Right lobe of liver (tissue), 6 donors: Measurements from ENCODE around the gene GNAQ. TPM values are rescaled to one million over a fixed set of nuclear protein-coding genes. Genes with fewer than 3 reads are reported as not detected.

Experiments used
- ATAC-seq, 4 donors: fragments of 200-7000 bp; cut with Tn5 transposase; one replicate each; pipeline ENCODE4 v1.9.1; 2020; ENCODE audit warnings: mild to moderate bottlenecking in 4 of 4, moderate library complexity in 4 of 4
- DNase-seq, 3 donors: peaks; one replicate each; pipeline ENCODE4 v3.0.0-alpha.2; 2020
- H3K27ac ChIP-seq, 3 donors: fragments of 200-600 bp; one replicate each; pipeline ENCODE4 v1.8.0; 2022
- H3K27me3 ChIP-seq, 2 donors: fragments of 200-600 bp; one replicate each; pipeline ENCODE4 v1.8.0; 2022
- H3K36me3 ChIP-seq, 4 donors: fragments of 200-600 bp; sonication (generic) in 1 of 4; one replicate each; pipeline versions ENCODE4 v1.5.1 to v1.8.0; 2017 to 2022; ENCODE audit warnings: control low read depth in 1 of 4
- H3K4me1 ChIP-seq, 4 donors: fragments of 200-600 bp; sonication (generic) in 1 of 4; one replicate each; pipeline versions ENCODE4 v1.5.1 to v1.8.0; 2017 to 2022; ENCODE audit warnings: control low read depth in 1 of 4
- H3K4me3 ChIP-seq, 3 donors: fragments of 200-600 bp; one replicate each; pipeline ENCODE4 v1.8.0; 2022
- H3K9me3 ChIP-seq, 4 donors: fragments of 200-600 bp; sonication (generic) in 1 of 4; one replicate each; pipeline versions ENCODE4 v1.5.1 to v1.8.0; 2017 to 2022; ENCODE audit warnings: control low read depth in 1 of 4
- POLR2A ChIP-seq: fragments of 450-650 bp; IDR thresholded peaks from one replicate; pipeline ENCODE4 v1.6.1; 2017; ENCODE audit warnings: antibody characterized with exemption, mild to moderate bottlenecking
- WGBS: methylation state at CpG from one replicate; pipeline ENCODE4 v1.1.6; 2018; ENCODE audit warnings: low coverage, low lambda C conversion rate; ENCODE audit not compliant: insufficient coverage; ENCODE audit errors: missing lambda C conversion rate; 5-methylcytosine and 5-hydroxymethylcytosine counted together
- intact Hi-C, 2 donors: fragments of 100-400 bp; cut with DNase I; formaldehyde crosslinking; loops; one replicate each; pipeline versions ENCODE4 v1.11.2 to v1.14.1; 2022
- total RNA-seq, 6 experiments: library from RNA; depleted of rRNA in 2 of 6; stranded (reverse); fragments of >200 nt in 2 of 6; fragmentation: NEBNext Ultra II Directional in 3 of 6; extraction: Animal tissue kit (Norgen Biotek cat#: 25700) in 3 of 6; gene quantifications; one replicate each; pipeline versions ENCODE4 v1.1.0 to v1.2.4, GENCODE V29; 2016 to 2023
- TF ChIP-seq, protein P1 (sequence below), 4 donors: fragments of 200-600 bp in 3 of 4; fragments of 450-650 bp in 1 of 4; IDR thresholded peaks; one replicate each; pipeline versions ENCODE4 v1.5.1 to v1.8.0; 2016 to 2022; ENCODE audit warnings: antibody characterized with exemption in 4 of 4, mild to moderate bottlenecking in 2 of 4
- donor health status: DM: no; HTN: yes; CAD: no.
- donor health status: DM: no; HTN: no; CAD: no.
- donor health status: DM: no; HTN: no; CAD: no.
- donor health status: DM: no; HTN: yes; CAD: no.
- donor health status: DM: no; HTN: yes; CAD: no.

The GNAQ gene
- total RNA-seq, 6 experiments from 2014 or later = 15.8 to 28.7 (median 21.6) TPM

DNA sequence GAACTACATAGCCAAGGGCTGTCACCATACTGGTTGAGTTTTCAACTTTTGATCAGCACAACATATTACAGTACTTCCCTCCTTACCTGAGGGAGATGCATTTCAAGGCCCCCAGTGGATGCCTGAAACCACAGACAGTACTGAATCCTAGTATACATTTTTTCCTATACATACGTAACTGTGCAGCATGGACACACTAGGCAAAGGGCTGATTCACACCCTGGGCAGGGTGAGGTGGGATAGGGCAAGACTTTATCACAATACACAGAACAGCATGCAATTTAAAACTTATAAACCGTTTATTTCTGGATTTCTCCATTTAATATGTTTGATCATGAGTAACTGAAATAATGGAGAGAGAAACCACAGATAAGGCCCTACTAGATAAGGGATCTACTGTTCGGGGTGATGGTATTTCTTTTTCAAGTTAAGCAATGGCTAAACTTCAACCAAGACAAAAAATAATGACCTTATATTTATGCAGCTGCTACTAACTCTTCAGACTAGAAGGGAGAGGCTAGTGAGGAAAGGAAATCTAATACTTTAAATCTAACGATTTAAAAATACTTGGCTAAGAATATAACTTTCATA, 196.6 kb downstream of the GNAQ start:
- Histone ChIP-seq H3K9me3 (no peaks in the 10 kb centered on the region), H3K4me3 (no peak overlapping the region), H3K36me3 (no peaks in the 10 kb centered on the region), H3K27me3 (no peaks in the 10 kb centered on the region), H3K27ac (no peak overlapping the region), H3K4me1 (peaks cover 0 to 4% (median 2%) of the 10 kb centered on the region in 4 donors)
- 76% methylated on average over 4 of the region's 4 CpGs for WGBS
- DNase-seq = no peak
- intact Hi-C loops = no loop called here
- TF ChIP-seq, protein P1, sequence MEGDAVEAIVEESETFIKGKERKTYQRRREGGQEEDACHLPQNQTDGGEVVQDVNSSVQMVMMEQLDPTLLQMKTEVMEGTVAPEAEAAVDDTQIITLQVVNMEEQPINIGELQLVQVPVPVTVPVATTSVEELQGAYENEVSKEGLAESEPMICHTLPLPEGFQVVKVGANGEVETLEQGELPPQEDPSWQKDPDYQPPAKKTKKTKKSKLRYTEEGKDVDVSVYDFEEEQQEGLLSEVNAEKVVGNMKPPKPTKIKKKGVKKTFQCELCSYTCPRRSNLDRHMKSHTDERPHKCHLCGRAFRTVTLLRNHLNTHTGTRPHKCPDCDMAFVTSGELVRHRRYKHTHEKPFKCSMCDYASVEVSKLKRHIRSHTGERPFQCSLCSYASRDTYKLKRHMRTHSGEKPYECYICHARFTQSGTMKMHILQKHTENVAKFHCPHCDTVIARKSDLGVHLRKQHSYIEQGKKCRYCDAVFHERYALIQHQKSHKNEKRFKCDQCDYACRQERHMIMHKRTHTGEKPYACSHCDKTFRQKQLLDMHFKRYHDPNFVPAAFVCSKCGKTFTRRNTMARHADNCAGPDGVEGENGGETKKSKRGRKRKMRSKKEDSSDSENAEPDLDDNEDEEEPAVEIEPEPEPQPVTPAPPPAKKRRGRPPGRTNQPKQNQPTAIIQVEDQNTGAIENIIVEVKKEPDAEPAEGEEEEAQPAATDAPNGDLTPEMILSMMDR (IDR thresholded peaks at IDR 0.05) = no peak
- no peak for TF ChIP-seq POLR2A
- ATAC-seq = no peak

DNA sequence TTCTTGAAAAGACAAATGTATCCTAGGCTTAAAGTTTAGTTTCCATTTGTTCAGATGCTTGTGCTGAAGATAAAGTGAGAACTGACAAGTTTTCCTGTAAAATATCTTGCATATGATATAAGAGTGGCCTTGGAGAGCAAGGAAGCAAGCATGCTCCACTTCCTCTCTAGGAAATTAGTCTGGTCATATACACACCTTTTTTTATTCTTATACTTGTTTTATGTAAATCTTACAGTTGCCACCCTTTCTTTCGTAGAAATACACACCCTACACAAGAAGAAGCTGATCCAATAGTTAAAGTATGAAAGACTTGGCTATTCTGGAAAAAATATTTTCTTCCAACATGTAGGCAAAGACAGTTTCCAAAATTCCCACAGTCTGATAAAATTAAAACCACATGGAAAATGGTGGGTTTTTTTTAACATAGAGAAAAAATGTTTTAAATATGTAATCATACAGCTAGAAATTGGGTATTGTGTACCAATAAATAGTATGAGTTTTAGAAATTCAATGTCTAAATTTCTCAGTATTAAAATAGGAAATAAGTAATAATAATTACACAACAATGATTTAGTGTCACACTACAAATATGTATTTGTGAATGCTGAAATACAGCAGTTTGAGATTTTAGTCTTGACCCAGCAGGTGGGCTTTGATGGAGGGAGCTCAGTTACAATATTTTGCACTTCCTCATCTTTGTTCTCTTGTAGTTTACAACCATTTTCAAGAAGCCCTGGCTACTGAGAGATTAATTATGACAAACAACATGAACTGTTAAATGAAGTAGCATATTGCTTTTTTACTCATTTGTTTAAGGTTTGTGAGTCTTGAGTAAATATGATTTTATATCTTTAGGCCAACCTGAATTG, 197.8 kb downstream of the GNAQ start:
- Histone ChIP-seq H3K9me3 (no peaks in the 10 kb centered on the region), H3K4me3 (no peak overlapping the region), H3K27me3 (no peaks in the 10 kb centered on the region), H3K36me3 (no peaks in the 10 kb centered on the region), H3K27ac (no peak overlapping the region), H3K4me1 (no peaks in the 10 kb centered on the region)
- intact Hi-C loops = no loop called here
- no peak for ATAC-seq
- TF ChIP-seq, protein P1 (IDR thresholded peaks at IDR 0.05) = no peak
- no peak for TF ChIP-seq POLR2A
- 73% methylated on average over 1 of the region's 1 CpG for WGBS
- no peak for DNase-seq

DNA sequence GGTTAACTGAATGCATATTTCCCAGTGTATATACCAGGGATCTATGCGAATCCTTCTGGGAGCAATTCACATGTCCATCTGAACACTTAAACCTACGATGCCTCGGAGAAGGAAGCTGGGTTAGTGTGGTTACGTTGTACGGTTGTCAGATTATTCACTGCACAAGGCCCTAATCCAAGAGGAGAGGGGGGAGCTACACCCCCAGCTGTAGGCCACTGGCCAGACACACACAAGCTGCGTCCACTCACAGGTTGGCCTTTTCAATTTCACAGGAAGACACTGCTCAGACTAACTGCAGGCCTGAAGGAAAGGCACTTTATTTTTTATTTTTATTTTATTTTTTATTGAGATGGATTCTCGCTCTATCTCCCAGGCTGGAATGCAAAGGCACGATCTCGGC, 199.0 kb downstream of the GNAQ start:
- DNase-seq (no peak), ATAC-seq (no peak)
- H3K36me3 ChIP-seq = no peaks in the 10 kb centered on the region
- TF ChIP-seq, protein P1 (IDR thresholded peaks at IDR 0.05) = no peak
- TF ChIP-seq POLR2A = no peak
- H3K27me3 ChIP-seq = no peaks in the 10 kb centered on the region
- no peak overlapping the region for H3K4me3 ChIP-seq
- no peaks in the 10 kb centered on the region for H3K9me3 ChIP-seq
- H3K27ac ChIP-seq = no peak overlapping the region
- no peaks in the 10 kb centered on the region for H3K4me1 ChIP-seq
- WGBS = 87% methylated on average over 9 of the region's 9 CpGs
- intact Hi-C loops = no loop called here

DNA sequence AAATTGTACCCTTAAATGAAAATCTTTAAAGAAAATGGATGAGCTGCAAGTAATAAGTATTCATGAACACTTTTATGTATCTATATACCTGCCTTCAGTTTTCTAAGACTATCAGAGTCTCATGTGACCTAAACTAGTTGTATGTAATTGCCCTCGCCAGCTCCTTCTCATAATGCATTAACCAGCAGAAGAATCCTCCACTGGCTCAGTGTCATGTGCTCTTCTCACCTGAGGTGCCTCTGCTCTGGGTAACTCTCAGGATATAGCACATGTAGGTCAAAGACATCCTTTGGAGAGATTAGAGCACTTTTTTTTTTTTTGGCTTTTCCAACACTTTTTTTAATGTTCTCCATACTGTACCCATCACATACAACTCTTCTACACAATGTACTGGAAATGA, 199.8 kb downstream of the GNAQ start:
- TF ChIP-seq, protein P1 (IDR thresholded peaks at IDR 0.05) = no peak
- no peak for TF ChIP-seq POLR2A
- no peaks in the 10 kb centered on the region for H3K4me1 ChIP-seq
- no peaks in the 10 kb centered on the region for H3K9me3 ChIP-seq
- no peaks in the 10 kb centered on the region for H3K27me3 ChIP-seq
- 100% methylated on average over 1 of the region's 1 CpG for WGBS
- H3K27ac ChIP-seq = no peak overlapping the region
- H3K36me3 ChIP-seq = no peaks in the 10 kb centered on the region
- DNase-seq = no peak
- H3K4me3 ChIP-seq = no peak overlapping the region
- ATAC-seq = no peak
- intact Hi-C loops = no loop called here
